Chondrocyte (in vitro differentiated cells): Measurements from ENCODE around the gene ADAMTS3. TPM values are rescaled to one million over a fixed set of nuclear protein-coding genes. Genes with fewer than 3 reads are reported as not detected.
A peak's percentile ranks its signal among the peaks of the same experiment; 100 is the strongest.

Source experiments
- DNase-seq: peaks from one replicate; pipeline ENCODE4 v3.0.0; 2021; ENCODE audit warnings: mixed read lengths, low spot score
- H3K27ac Mint-ChIP-seq: one replicate; pipeline ENCODE4 v1.8.0; 2021; ENCODE audit warnings: mild to moderate bottlenecking, moderate library complexity, mixed read lengths; ENCODE audit not compliant: unreplicated experiment
- H3K27me3 Mint-ChIP-seq: 2 replicates; pipeline ENCODE4 v1.8.0; 2021; ENCODE audit warnings: low read depth, mixed read lengths
- H3K36me3 Mint-ChIP-seq: 2 replicates; pipeline ENCODE4 v1.8.0; 2021; ENCODE audit warnings: low read depth, mixed read lengths
- H3K4me1 Mint-ChIP-seq: 2 replicates; pipeline ENCODE4 v1.8.0; 2021; ENCODE audit warnings: low read depth, mild to moderate bottlenecking, mixed read lengths
- H3K4me3 Mint-ChIP-seq: one replicate; pipeline ENCODE4 v1.8.0; 2021; ENCODE audit warnings: mild to moderate bottlenecking, moderate library complexity, mixed read lengths; ENCODE audit not compliant: unreplicated experiment
- H3K9me3 Mint-ChIP-seq: 2 replicates; pipeline ENCODE4 v1.8.0; 2021; ENCODE audit warnings: low read depth, mixed read lengths
- CTCF ChIP-seq: fragments of 200-600 bp; sonication (generic); IDR thresholded peaks from 2 replicates; pipeline ENCODE4 v1.5.0; 2021; ENCODE audit warnings: antibody characterized with exemption, mild to moderate bottlenecking, moderate library complexity
- total RNA-seq: library from RNA; stranded (reverse); gene quantifications from 3 replicates; pipeline ENCODE4 v1.2.1, GENCODE V29; 2021

The ADAMTS3 gene
- total RNA-seq, 1 donor from 2014 or later = 0.60 TPM

GRCh38 chr4:72320223-72320948, 248.6 kb downstream of the ADAMTS3 start:
- TF ChIP-seq CTCF = no peak
- DNase-seq = no peak
- H3K4me1 Mint-ChIP-seq = peaks cover 20% of the 10 kb centered on the region
- no peak overlapping the region for H3K4me3 Mint-ChIP-seq
- H3K9me3 Mint-ChIP-seq = no peaks in the 10 kb centered on the region
- no peak overlapping the region for H3K27ac Mint-ChIP-seq
- H3K36me3 Mint-ChIP-seq = no peaks in the 10 kb centered on the region
- peaks cover 8% of the 10 kb centered on the region for H3K27me3 Mint-ChIP-seq

DNA sequence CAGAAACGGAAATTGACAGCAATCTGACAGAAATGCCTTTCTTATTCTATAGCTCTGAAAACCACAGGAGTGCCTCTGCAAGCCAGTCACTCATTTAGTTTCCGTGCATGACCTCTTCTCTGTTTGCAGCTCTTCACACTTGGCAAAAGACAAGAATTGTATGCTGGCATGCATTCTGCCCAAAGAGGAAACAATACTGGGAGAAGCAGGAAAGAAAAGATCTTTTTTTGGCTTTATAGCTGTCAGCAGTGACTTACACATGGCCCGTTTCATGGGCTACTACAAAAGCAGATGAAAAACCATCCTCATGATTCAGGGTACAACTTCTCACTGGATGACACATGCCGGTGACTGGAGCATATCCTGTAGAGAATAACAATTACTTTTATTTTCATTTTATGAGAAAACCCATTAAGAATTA, 249.4 kb downstream of the ADAMTS3 start:
- TF ChIP-seq CTCF = no peak
- no peak for DNase-seq
- H3K27me3 Mint-ChIP-seq = peaks cover 8% of the 10 kb centered on the region
- peaks cover 27% of the 10 kb centered on the region for H3K4me1 Mint-ChIP-seq
- H3K27ac Mint-ChIP-seq = no peak overlapping the region
- H3K36me3 Mint-ChIP-seq = no peaks in the 10 kb centered on the region
- H3K4me3 Mint-ChIP-seq = no peak overlapping the region
- no peaks in the 10 kb centered on the region for H3K9me3 Mint-ChIP-seq

- Mint-ChIP-seq H3K27ac (no peak overlapping the region), H3K4me1 (peaks cover 29% of the 10 kb centered on the region), H3K36me3 (no peaks in the 10 kb centered on the region), H3K27me3 (no peaks in the 10 kb centered on the region), H3K9me3 (no peaks in the 10 kb centered on the region), H3K4me3 (no peak overlapping the region)
- no peak for TF ChIP-seq CTCF
- DNase-seq = no peak
Measured at GRCh38 chr4:72318421-72319170, 250.4 kb downstream of the ADAMTS3 start.

DNA sequence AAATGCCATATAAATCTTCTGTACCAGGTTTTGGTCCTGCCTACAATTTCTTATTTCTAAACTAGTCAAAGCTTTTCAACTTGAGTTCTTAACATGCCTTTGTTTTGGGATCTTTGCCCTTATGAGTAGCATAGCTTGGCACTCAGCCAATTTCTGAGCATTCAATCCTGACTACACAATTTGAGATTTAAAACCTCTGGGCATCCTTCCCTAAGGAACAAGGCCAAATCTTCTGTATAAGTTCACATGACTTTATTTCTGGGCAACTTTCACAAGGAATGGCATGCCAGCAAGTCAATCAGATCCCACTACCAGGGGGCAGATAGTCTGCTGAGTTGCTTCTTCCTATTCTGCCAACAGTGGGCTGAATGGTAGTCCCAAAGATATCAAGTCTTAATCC, 254.2 kb downstream of the ADAMTS3 start:
- no peak for DNase-seq
- no peak for TF ChIP-seq CTCF
- Mint-ChIP-seq H3K9me3 (no peaks in the 10 kb centered on the region), H3K4me1 (peaks cover 43% of the 10 kb centered on the region), H3K27me3 (no peaks in the 10 kb centered on the region), H3K36me3 (no peaks in the 10 kb centered on the region), H3K27ac (peak overlapping the region; percentile 36), H3K4me3 (no peak overlapping the region)

DNA sequence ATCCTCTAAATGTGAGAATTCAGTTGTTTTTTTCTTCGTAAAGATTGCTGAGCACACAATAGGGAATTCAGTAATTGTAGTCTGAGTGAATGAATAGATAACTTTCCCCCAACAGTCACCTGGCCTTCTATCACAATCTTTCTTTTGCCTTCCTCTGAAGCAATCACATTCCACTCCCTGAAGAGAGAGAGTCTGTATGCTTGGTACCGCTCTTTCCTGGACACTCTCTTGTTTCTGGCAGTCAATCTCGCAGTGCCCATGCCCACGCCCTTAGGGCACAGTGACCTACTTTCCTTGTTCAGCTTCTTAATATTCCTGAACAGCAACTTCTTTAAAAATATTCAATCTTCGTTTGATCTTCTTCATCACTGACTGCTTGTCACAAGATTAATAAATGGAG, 255.9 kb downstream of the ADAMTS3 start:
- no peak overlapping the region for H3K4me3 Mint-ChIP-seq
- no peak for TF ChIP-seq CTCF
- H3K36me3 Mint-ChIP-seq = no peaks in the 10 kb centered on the region
- H3K27me3 Mint-ChIP-seq = no peaks in the 10 kb centered on the region
- no peak overlapping the region for H3K27ac Mint-ChIP-seq
- H3K4me1 Mint-ChIP-seq = peaks cover 32% of the 10 kb centered on the region
- H3K9me3 Mint-ChIP-seq = no peaks in the 10 kb centered on the region
- DNase-seq = no peak
